K562 (cell line): ENCODE measurements around the gene DYNC1I1. TPM values are rescaled to one million over a fixed set of nuclear protein-coding genes. Genes with fewer than 3 reads are reported as not detected.

ENCODE experiments used
- ATAC-seq: fragments of 200-7000 bp; cut with Tn5 transposase; 3 replicates; pipeline ENCODE4 v1.9.1; 2020; ENCODE audit warnings: moderate library complexity
- BruUV-seq: library from RNA; stranded (reverse); fragments of 400-500 nt; replicated peaks from 2 replicates; lab custom pipeline; 2021; lab: Mats Ljungman, UMichigan
- CTCF ChIA-PET: fragments of 300-600 bp; formaldehyde crosslinking; extraction: SDS; loops from one replicate; lab custom pipeline; 2021; ENCODE audit warnings: low intra/inter-chr PET ratio; lab: Yijun Ruan, JAX
- POLR2A ChIA-PET: fragments of 300-600, 350-650 bp; sonication (Branson Sonifier 250); formaldehyde crosslinking; extraction: SDS; loops from one replicate; lab custom pipeline; 2021; ENCODE audit warnings: antibody characterized with exemption, inconsistent platforms; lab: Yijun Ruan, JAX
- DNase-seq, 4 experiments: peaks; one replicate each; pipeline versions ENCODE4 v3.0.0 to v3.0.0-alpha.2; 2011 to 2018; ENCODE audit warnings: low spot score in 3 of 4, mixed read lengths in 3 of 4; ENCODE audit errors: extremely low read depth in 1 of 4
- FAIRE-seq: peaks from 2 replicates; lab custom pipeline; 2011; peaks lifted over from hg19 to GRCh38; lab: Jason Lieb, UNC
- H2AFZ ChIP-seq: 2 replicates; pipeline ENCODE4 v1.6.0; 2011; ENCODE audit warnings: low read depth, low read length, control low read depth, inconsistent platforms
- H3K27ac ChIP-seq: fragments of 200-600 bp; 3 replicates; pipeline ENCODE4 v1.8.0; 2011; ENCODE audit warnings: low read depth, mild to moderate bottlenecking, control low read depth, inconsistent platforms, low read length, moderate library complexity, mixed read lengths; ENCODE audit errors: extremely low read depth
- H3K27me3 ChIP-seq, 2 experiments: fragments of 300-600 bp in 1 of 2; 2 replicates in 1 of 2; 3 replicates in 1 of 2; pipeline versions ENCODE4 v1.6.0 to v1.8.0; 2011; ENCODE audit warnings: inconsistent platforms in 2 of 2, low read length in 2 of 2, mild to moderate bottlenecking in 1 of 2, mixed read lengths in 1 of 2, moderate library complexity in 1 of 2; ENCODE audit not compliant: control insufficient read depth in 2 of 2, insufficient read depth in 2 of 2
- H3K36me3 ChIP-seq: fragments of 300-600 bp; 3 replicates; pipeline ENCODE4 v1.8.0; 2011; ENCODE audit warnings: mild to moderate bottlenecking, low read length, inconsistent platforms; ENCODE audit not compliant: control insufficient read depth, insufficient read depth
- H3K4me1 ChIP-seq, 2 experiments: fragments of 200-600 bp in 1 of 2; replicated peaks in 1 of 2; 2 replicates in 1 of 2; 3 replicates in 1 of 2; pipeline versions ENCODE4 v1.5.1 to v1.8.0; 2011; ENCODE audit warnings: inconsistent platforms in 2 of 2, low read length in 2 of 2, mild to moderate bottlenecking in 1 of 2, mixed read lengths in 1 of 2, moderate library complexity in 1 of 2; ENCODE audit not compliant: control insufficient read depth in 2 of 2, insufficient read depth in 2 of 2
- H3K4me2 ChIP-seq: 2 replicates; pipeline ENCODE4 v1.6.1; 2011; ENCODE audit warnings: low read length, control low read depth, inconsistent platforms, mixed read lengths; ENCODE audit not compliant: insufficient read depth
- H3K4me3 ChIP-seq: fragments of 200-600 bp; sonication (generic), shearing (Covaris generic); 2 replicates; pipeline ENCODE4 v1.5.1; 2016; ENCODE audit warnings: control low read depth, inconsistent platforms
- H3K79me2 ChIP-seq: fragments of 200-600 bp; 3 replicates; pipeline ENCODE4 v1.8.0; 2011; ENCODE audit warnings: low read length, inconsistent platforms; ENCODE audit not compliant: control insufficient read depth, insufficient read depth
- H3K9ac ChIP-seq, 2 experiments: 2 replicates each; pipeline versions ENCODE4 v1.6.0 to v1.6.1; 2011; ENCODE audit warnings: low read depth in 2 of 2, low read length in 2 of 2, control low read depth in 1 of 2, inconsistent platforms in 1 of 2, mild to moderate bottlenecking in 1 of 2, mixed read lengths in 1 of 2; ENCODE audit not compliant: insufficient read depth in 1 of 2
- H3K9me1 ChIP-seq: one replicate; pipeline ENCODE4 v1.6.0; 2011; ENCODE audit warnings: inconsistent platforms, mild to moderate bottlenecking, low read length, moderate library complexity; ENCODE audit not compliant: control insufficient read depth, insufficient read depth
- H3K9me3 ChIP-seq: replicated peaks from 2 replicates; pipeline ENCODE4 v1.5.1; 2011; ENCODE audit warnings: low read depth, low read length, inconsistent platforms; ENCODE audit not compliant: control insufficient read depth, insufficient read depth
- H4K20me1 ChIP-seq: replicated peaks from 2 replicates; pipeline ENCODE4 v1.6.1; 2011; ENCODE audit warnings: low read length, inconsistent platforms, mixed read lengths; ENCODE audit not compliant: control insufficient read depth, insufficient read depth
- BCOR ChIP-seq: fragments of 450-650 bp; IDR thresholded peaks from 2 replicates; pipeline ENCODE4 v1.6.1; 2016
- CTCF ChIP-seq, 3 experiments: IDR thresholded peaks in 2 of 3; conservative IDR thresholded peaks in 1 of 3; 2 replicates each; pipeline ENCODE4 v1.5.1; 2011 to 2012; ENCODE audit warnings: low read length in 3 of 3, mild to moderate bottlenecking in 3 of 3, control low read depth in 2 of 3, improper control_type of control experiment in 1 of 3, inconsistent platforms in 1 of 3, low read depth in 1 of 3, mixed read lengths in 1 of 3, moderate library complexity in 1 of 3; ENCODE audit not compliant: insufficient read depth in 2 of 3
- HNRNPUL1 ChIP-seq: fragments of 200-400 bp; formaldehyde crosslinking; IDR thresholded peaks from 2 replicates; pipeline ENCODE4 v1.6.1; 2017; ENCODE audit warnings: low read length
- PHB2 ChIP-seq: fragments of 450-650 bp; IDR thresholded peaks from 2 replicates; pipeline ENCODE4 v1.6.1; 2017; ENCODE audit warnings: low read depth
- RAD21 ChIP-seq, 2 experiments: fragments of 250-450 bp in 1 of 2; fragments of 450-650 bp in 1 of 2; sonication (Bioruptor Pico) in 1 of 2; formaldehyde crosslinking in 1 of 2; IDR thresholded peaks in 1 of 2; conservative IDR thresholded peaks in 1 of 2; 2 replicates each; pipeline versions ENCODE4 v1.4.0 to v1.8.0; 2020 to 2022; ENCODE audit warnings: mild to moderate bottlenecking in 2 of 2, moderate library complexity in 1 of 2
- TARDBP ChIP-seq: fragments of 450-650 bp; IDR thresholded peaks from 2 replicates; pipeline ENCODE4 v1.6.1; 2016
- WGBS: fragments of 100-300 bp; shearing (Covaris generic); methylation state at CpG from one replicate; pipeline ENCODE4 v1.1.6; 2016; ENCODE audit warnings: low coverage, mixed read lengths; ENCODE audit not compliant: insufficient coverage; ENCODE audit errors: missing lambda C conversion rate; 5-methylcytosine and 5-hydroxymethylcytosine counted together
- in situ Hi-C: fragments of 300-500 bp; cut with MboI; formaldehyde crosslinking; loops from 4 replicates; pipeline ENCODE4 v1.15.0; 2018; ENCODE audit warnings: inconsistent platforms, mixed read lengths
- intact Hi-C: fragments of 100-400 bp; cut with micrococcal nuclease; formaldehyde crosslinking; loops from 2 replicates; pipeline ENCODE4 v1.14.2; 2022
- polyA plus RNA-seq, 8 experiments: library from polyadenylated mRNA; depleted of rRNA in 4 of 8; stranded (reverse) in 5 of 8; unstranded in 3 of 8; fragments of >200 nt; fragmentation: Nextera tagmentation in 2 of 8; fragmentation: Illumina TruSeq in 1 of 8; extraction: Ambion mirVana in 2 of 8; extraction: Trizol in 1 of 8; gene quantifications; 2 replicates each; pipeline versions ENCODE4 v1.2.1 to v1.2.3, GENCODE V29; 2011 to 2014; ENCODE audit warnings: inconsistent platforms in 1 of 8, missing spikeins in 1 of 8
- total RNA-seq, 7 experiments: library from RNA; depleted of rRNA in 6 of 7; stranded (reverse); fragments of >200 nt in 6 of 7; fragmentation: Illumina TruSeq in 2 of 7; extraction: Trizol in 2 of 7; gene quantifications; 2 replicates each; pipeline versions ENCODE4 v1.2.1 to v1.2.3, GENCODE V29; 2011 to 2021; ENCODE audit warnings: low replicate concordance in 1 of 7
- TF ChIP-seq, protein P1 (sequence below): sonication (generic); formaldehyde crosslinking; IDR thresholded peaks from 2 replicates; pipeline ENCODE4 v1.8.0; 2022; ENCODE audit warnings: mild to moderate bottlenecking, missing genetic modification reagents
- TF ChIP-seq, protein P2 (sequence below): fragments of 200-400 bp; formaldehyde crosslinking; IDR thresholded peaks from 2 replicates; pipeline ENCODE4 v1.6.1; 2017; ENCODE audit warnings: mild to moderate bottlenecking, low read depth, low read length, moderate library complexity
- TF ChIP-seq, protein P3 (sequence below): fragments of 450-650 bp; formaldehyde crosslinking; IDR thresholded peaks from 2 replicates; pipeline ENCODE4 v1.4.0; 2020; ENCODE audit warnings: mild to moderate bottlenecking, moderate library complexity

Gene DYNC1I1
- total and polyA plus RNA-seq, 9 of the 15 experiments (the other 6 are each of a cell fraction or from before 2014, with no cell fraction given): 0.22 to 1.5 (median 0.44) TPM

- no peak for TF ChIP-seq PHB2
- peak; percentile 46 to 68 (median 49); a peak in 4 of 6 replicates for TF ChIP-seq CTCF (IDR thresholded peaks at IDR 0.05 in 2 of 3, conservative IDR thresholded peaks at IDR 0.05 in 1 of 3; ENCODE audit: insufficient read depth in 2 of 3, low read depth in 1 of 3, low read length in 3 of 3)
Measured at GRCh38 chr7:95723583-95724180, 48.7 kb upstream of the DYNC1I1 start (continued).

GRCh38 chr7:95725205-95725604, 47.1 kb upstream of the DYNC1I1 start:
- CTCF ChIA-PET: interaction anchor here (0.5 to 3.4 kb wide), 3 partner anchors 28 to 753 kb away, joined by 3 to 19 read pairs (median 3); no protein-coding TSS in a partner anchor
- Histone ChIP-seq H3K9ac (no peak overlapping the region), H3K9me3 (no peaks in the 10 kb centered on the region), H3K36me3 (no peaks in the 10 kb centered on the region), H2AFZ (no peak overlapping the region), H3K79me2 (no peaks in the 10 kb centered on the region), H4K20me1 (no peaks in the 10 kb centered on the region), H3K27ac (no peak overlapping the region), H3K27me3 (peaks cover 2 to 3% of the 10 kb centered on the region in 2 experiments; a peak in 3 of 5 replicates), H3K4me1 (no peaks in the 10 kb centered on the region), H3K4me2 (no peak overlapping the region), H3K4me3 (no peak overlapping the region), H3K9me1 (no peaks in the 10 kb centered on the region)
- BruUV-seq: no TSS peak
- FAIRE-seq: no peak
- WGBS: 4% methylated on average over 1 of the region's 1 CpG
- POLR2A ChIA-PET: interaction anchor here (0.7 kb wide), 1 partner anchor 13 kb away, joined by 3 read pairs; no protein-coding TSS in a partner anchor
- in situ Hi-C loops (no loop called here), intact Hi-C loops (no loop called here)
- DNase-seq: no peak
- no peak for ATAC-seq
- TF ChIP-seq, protein P1, sequence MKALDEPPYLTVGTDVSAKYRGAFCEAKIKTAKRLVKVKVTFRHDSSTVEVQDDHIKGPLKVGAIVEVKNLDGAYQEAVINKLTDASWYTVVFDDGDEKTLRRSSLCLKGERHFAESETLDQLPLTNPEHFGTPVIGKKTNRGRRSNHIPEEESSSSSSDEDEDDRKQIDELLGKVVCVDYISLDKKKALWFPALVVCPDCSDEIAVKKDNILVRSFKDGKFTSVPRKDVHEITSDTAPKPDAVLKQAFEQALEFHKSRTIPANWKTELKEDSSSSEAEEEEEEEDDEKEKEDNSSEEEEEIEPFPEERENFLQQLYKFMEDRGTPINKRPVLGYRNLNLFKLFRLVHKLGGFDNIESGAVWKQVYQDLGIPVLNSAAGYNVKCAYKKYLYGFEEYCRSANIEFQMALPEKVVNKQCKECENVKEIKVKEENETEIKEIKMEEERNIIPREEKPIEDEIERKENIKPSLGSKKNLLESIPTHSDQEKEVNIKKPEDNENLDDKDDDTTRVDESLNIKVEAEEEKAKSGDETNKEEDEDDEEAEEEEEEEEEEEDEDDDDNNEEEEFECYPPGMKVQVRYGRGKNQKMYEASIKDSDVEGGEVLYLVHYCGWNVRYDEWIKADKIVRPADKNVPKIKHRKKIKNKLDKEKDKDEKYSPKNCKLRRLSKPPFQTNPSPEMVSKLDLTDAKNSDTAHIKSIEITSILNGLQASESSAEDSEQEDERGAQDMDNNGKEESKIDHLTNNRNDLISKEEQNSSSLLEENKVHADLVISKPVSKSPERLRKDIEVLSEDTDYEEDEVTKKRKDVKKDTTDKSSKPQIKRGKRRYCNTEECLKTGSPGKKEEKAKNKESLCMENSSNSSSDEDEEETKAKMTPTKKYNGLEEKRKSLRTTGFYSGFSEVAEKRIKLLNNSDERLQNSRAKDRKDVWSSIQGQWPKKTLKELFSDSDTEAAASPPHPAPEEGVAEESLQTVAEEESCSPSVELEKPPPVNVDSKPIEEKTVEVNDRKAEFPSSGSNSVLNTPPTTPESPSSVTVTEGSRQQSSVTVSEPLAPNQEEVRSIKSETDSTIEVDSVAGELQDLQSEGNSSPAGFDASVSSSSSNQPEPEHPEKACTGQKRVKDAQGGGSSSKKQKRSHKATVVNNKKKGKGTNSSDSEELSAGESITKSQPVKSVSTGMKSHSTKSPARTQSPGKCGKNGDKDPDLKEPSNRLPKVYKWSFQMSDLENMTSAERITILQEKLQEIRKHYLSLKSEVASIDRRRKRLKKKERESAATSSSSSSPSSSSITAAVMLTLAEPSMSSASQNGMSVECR (CRISPR knock-in tag): no peak
- TF ChIP-seq, protein P2, sequence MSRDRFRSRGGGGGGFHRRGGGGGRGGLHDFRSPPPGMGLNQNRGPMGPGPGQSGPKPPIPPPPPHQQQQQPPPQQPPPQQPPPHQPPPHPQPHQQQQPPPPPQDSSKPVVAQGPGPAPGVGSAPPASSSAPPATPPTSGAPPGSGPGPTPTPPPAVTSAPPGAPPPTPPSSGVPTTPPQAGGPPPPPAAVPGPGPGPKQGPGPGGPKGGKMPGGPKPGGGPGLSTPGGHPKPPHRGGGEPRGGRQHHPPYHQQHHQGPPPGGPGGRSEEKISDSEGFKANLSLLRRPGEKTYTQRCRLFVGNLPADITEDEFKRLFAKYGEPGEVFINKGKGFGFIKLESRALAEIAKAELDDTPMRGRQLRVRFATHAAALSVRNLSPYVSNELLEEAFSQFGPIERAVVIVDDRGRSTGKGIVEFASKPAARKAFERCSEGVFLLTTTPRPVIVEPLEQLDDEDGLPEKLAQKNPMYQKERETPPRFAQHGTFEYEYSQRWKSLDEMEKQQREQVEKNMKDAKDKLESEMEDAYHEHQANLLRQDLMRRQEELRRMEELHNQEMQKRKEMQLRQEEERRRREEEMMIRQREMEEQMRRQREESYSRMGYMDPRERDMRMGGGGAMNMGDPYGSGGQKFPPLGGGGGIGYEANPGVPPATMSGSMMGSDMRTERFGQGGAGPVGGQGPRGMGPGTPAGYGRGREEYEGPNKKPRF: no peak
- TF ChIP-seq BCOR (no peak), RAD21 (CRISPR knock-in tag; conservative IDR thresholded peaks at IDR 0.05 in 1 of 2, IDR thresholded peaks at IDR 0.05 in 1 of 2) (peak in 1 of 2 experiments; percentile 27; a peak in 1 of 4 replicates), HNRNPUL1 (no peak), TARDBP (no peak)
- TF ChIP-seq, protein P3, sequence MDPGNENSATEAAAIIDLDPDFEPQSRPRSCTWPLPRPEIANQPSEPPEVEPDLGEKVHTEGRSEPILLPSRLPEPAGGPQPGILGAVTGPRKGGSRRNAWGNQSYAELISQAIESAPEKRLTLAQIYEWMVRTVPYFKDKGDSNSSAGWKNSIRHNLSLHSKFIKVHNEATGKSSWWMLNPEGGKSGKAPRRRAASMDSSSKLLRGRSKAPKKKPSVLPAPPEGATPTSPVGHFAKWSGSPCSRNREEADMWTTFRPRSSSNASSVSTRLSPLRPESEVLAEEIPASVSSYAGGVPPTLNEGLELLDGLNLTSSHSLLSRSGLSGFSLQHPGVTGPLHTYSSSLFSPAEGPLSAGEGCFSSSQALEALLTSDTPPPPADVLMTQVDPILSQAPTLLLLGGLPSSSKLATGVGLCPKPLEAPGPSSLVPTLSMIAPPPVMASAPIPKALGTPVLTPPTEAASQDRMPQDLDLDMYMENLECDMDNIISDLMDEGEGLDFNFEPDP (CRISPR knock-in tag): no peak
